Measurements from ENCODE around the gene ASXL1. TPM values are rescaled to one million over a fixed set of nuclear protein-coding genes. Genes with fewer than 3 reads are reported as not detected.

The ASXL1 gene
- total and polyA plus RNA-seq, 9 donors, result 31.6 to 85.1 (median 67.9) TPM

DNA sequence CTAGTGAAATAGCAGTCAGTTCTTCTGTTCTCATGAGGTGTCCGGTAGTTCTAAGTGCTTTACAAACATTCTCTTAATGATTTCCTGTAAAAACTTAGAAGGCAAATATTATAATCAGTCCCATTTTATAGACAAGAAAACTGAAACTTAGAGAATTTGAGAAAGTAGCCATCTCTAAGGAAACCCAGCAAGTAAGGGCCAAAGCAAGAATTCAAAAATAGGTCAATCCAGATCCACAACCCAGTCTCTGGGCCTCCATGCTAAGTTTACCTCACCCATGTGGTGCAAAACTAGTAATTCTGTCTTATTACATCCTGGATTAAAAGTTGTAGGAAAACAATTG, 27.6 kb upstream of the ASXL1 start:
- Histone ChIP-seq H3K4me3 (no peak overlapping the region), H3K36me3 (no peaks in the 10 kb centered on the region), H3K4me1 (ENCODE audit: insufficient read depth) (peaks cover 7% of the 10 kb centered on the region), H3K27ac (no peak overlapping the region), H3K9me3 (no peaks in the 10 kb centered on the region), H3K27me3 (no peaks in the 10 kb centered on the region)
- DNase-seq, result no peak
- TF ChIP-seq, protein P1, sequence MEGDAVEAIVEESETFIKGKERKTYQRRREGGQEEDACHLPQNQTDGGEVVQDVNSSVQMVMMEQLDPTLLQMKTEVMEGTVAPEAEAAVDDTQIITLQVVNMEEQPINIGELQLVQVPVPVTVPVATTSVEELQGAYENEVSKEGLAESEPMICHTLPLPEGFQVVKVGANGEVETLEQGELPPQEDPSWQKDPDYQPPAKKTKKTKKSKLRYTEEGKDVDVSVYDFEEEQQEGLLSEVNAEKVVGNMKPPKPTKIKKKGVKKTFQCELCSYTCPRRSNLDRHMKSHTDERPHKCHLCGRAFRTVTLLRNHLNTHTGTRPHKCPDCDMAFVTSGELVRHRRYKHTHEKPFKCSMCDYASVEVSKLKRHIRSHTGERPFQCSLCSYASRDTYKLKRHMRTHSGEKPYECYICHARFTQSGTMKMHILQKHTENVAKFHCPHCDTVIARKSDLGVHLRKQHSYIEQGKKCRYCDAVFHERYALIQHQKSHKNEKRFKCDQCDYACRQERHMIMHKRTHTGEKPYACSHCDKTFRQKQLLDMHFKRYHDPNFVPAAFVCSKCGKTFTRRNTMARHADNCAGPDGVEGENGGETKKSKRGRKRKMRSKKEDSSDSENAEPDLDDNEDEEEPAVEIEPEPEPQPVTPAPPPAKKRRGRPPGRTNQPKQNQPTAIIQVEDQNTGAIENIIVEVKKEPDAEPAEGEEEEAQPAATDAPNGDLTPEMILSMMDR (IDR thresholded peaks at IDR 0.05), result no peak
- no peak for TF ChIP-seq POLR2A (IDR thresholded peaks at IDR 0.05)
- no peak for TF ChIP-seq EP300 (IDR thresholded peaks at IDR 0.05)
- 81 to 96% (median 91%) methylated on average over 1 of the region's 1 CpG for WGBS, 3 donors
- intact Hi-C loops (cut with DNase I), result no loop called here

DNA sequence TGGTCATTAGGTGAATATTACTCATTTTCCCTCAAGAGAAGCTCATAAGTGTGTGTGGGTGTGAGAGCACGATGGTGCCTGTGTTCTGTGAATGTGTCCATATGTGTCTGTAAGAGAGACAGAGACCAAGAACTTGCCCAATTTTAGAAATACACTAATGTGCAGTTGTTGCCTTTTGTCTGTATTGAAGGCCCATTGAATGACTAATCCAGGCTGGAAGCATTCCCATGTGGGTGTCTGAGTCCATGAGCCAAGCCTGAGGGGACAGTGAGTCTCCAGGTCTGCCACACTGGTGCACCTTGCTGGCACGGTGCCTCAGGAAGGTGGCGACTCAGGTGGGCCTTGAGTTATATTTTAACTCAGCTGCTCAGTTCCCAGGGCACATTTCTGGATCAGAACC, 25.5 kb upstream of the ASXL1 start:
- DNase-seq, result no peak
- Histone ChIP-seq H3K36me3 (no peaks in the 10 kb centered on the region), H3K9me3 (no peaks in the 10 kb centered on the region), H3K4me1 (ENCODE audit: insufficient read depth) (no peaks in the 10 kb centered on the region), H3K27me3 (no peaks in the 10 kb centered on the region), H3K27ac (no peak overlapping the region), H3K4me3 (no peak overlapping the region)
- WGBS, 3 donors, result 85 to 87% (median 87%) methylated on average over 3 of the region's 3 CpGs
- intact Hi-C loops (cut with DNase I), result no loop called here
- no peak for TF ChIP-seq EP300 (IDR thresholded peaks at IDR 0.05)
- TF ChIP-seq, protein P1 (IDR thresholded peaks at IDR 0.05), result no peak
- TF ChIP-seq POLR2A (IDR thresholded peaks at IDR 0.05), result no peak

DNA sequence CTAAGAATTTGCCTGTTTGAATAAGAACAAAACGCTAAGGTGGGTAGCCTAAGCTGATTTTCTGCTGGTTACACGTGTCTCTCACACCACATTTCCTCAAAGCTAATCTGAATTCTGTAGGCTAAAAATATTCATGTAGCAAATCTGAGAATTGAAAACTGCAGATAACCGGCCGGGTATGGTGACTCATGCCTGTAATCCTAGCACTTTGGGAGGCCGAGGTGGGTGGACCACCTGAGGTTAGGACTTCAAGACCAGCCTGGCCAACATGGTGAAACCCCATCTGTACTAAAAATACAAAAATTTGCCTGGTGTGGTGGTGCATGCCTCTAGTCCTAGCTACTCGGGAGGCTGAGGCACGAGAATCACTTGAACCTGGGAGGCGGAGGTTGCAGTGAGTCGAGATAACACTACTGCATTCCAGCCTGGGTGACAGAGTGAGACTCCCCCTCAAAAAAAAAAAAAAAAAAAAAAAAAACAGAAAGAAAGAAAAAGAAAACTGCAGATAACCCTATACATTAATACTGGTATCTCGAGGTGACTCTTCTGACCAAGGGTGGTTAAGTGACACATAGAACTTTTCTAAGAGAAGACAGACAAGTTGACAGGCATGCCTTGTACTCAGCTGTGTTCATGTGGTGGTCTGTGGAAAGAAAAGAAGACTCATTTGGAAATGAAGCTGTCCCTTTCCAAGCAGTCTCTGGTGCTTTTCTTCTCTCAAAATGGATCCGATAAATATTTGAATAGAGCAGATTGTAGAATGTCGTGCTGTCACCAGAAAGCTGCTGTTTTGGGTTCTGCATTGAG, 24.7 kb upstream of the ASXL1 start:
- DNase-seq, result no peak
- intact Hi-C loops (cut with DNase I), result no loop called here
- H3K4me1 ChIP-seq (ENCODE audit: insufficient read depth), result no peaks in the 10 kb centered on the region
- H3K4me3 ChIP-seq, result no peak overlapping the region
- no peaks in the 10 kb centered on the region for H3K27me3 ChIP-seq
- 77 to 84% (median 79%) methylated on average over 12 of the region's 12 CpGs for WGBS, 3 donors
- no peak overlapping the region for H3K27ac ChIP-seq
- TF ChIP-seq, protein P1 (IDR thresholded peaks at IDR 0.05), result no peak
- TF ChIP-seq POLR2A (IDR thresholded peaks at IDR 0.05) (no peak), EP300 (IDR thresholded peaks at IDR 0.05) (no peak)
- H3K9me3 ChIP-seq, result no peaks in the 10 kb centered on the region
- H3K36me3 ChIP-seq, result no peaks in the 10 kb centered on the region

DNA sequence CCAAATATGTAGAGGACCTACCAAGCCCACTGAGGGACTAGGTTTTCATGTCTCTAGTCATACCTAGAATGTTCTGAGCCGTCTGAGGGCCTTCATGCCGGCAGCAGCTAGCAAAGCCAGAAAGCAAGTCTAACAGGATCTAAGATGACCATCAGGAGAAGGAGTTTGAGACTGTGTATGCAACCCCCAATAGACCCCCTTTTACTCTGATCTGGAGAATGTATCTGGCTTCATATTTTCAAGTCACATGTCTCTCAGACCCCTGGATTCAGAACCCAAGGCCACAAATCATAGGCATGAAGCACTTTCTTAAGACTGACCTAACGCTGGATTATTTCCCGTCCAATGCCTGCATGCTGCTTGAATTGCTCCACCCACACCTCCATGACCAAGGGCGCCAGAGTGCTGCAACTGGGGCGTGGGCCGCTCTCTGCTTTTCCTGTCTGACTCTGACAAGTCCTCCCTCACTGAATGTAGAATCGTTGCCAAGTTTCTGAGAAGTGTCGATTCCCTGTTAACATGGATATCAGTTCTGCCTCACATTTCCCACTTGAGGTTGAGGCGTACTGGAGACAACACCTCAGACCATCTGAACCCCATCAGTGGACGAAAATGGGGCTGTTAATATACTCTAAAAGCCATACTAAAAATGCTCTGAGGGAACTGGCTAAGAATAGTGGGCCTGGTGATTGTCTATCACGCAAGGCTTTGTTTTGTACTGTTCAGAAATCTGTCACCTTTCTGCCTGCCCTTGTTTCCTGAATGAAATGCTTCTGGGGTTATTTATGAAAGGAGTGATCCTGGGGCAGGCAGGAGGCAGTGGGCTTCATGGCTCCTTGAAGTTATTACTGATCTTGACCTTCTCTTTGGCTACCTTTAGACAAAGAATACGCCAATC, 23.9 kb upstream of the ASXL1 start:
- Histone ChIP-seq H3K4me3 (no peak overlapping the region), H3K9me3 (no peaks in the 10 kb centered on the region), H3K27me3 (no peaks in the 10 kb centered on the region), H3K27ac (no peak overlapping the region), H3K4me1 (ENCODE audit: insufficient read depth) (no peaks in the 10 kb centered on the region), H3K36me3 (no peaks in the 10 kb centered on the region)
- TF ChIP-seq EP300 (IDR thresholded peaks at IDR 0.05), result no peak
- TF ChIP-seq, protein P1 (IDR thresholded peaks at IDR 0.05), result no peak
- no peak for TF ChIP-seq POLR2A (IDR thresholded peaks at IDR 0.05)
- intact Hi-C loops (cut with DNase I), result no loop called here
- 61 to 75% (median 65%) methylated on average over 13 of the region's 13 CpGs for WGBS, 3 donors
- peak in 1 of 5 donors; percentile 26 for DNase-seq

All from ovary (tissue), 9 donors.